Occipital lobe (tissue), 2 donors: ENCODE measurements around the gene ASB3. TPM values are rescaled to one million over a fixed set of nuclear protein-coding genes. Genes with fewer than 3 reads are reported as not detected.

Experiments used
- DNase-seq: peaks from one replicate; lab custom pipeline; 2025; lab: John Stamatoyannopoulos, UW
- total RNA-seq: library from RNA; depleted of rRNA; stranded (reverse); fragments of >200 nt; gene quantifications from one replicate; pipeline ENCODE4 v1.2.3, GENCODE V29; 2014

ASB3 gene
- total RNA-seq, 1 donor from 2014 or later, result 130 TPM

DNA sequence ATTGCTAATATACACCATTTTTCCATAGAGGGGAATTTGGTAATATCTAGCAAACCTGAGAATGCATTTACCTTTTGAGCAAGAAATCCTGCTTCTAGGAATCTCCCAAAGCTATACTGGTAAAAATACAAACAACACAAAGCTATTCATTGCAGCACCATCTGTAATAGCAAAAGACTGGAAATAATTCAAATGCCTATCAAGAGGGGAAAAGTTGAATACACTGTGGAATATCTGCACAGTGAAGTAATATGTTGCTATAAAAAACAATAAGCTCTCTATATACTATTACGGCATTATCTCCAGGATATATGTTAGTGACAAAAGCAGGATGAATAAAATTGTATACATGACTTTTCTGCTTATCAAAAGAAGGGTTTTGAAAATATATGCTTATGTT lies 131.5 kb downstream of the ASB3 start:
- no peak for DNase-seq

GRCh38 chr2:53654396-53654795 lies 132.4 kb downstream of the ASB3 start:
- no peak for DNase-seq

GRCh38 chr2:53652131-53652530 lies 134.6 kb downstream of the ASB3 start:
- DNase-seq, result no peak

DNA sequence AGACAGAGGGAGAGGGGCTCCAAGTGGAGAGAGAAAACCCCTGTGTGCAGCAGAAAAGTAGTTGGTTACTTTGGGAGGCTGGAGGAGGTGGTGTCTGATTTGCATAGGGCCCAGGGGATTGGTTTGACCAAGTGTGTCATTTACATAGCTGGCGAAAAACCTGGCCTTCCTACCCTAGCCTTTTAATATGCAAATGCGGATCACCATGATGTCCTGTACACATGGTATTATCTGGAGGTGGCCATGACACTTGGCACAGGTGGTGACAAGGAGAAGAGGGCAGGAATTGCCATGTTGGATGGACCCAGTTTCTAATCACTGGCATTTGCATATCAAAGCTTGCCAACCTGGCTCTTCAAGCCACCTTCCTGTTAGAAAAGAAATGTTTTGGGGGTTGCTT lies 140.0 kb downstream of the ASB3 start:
- DNase-seq, result no peak

GRCh38 chr2:53641290-53641689 lies 145.5 kb downstream of the ASB3 start:
- no peak for DNase-seq

DNA sequence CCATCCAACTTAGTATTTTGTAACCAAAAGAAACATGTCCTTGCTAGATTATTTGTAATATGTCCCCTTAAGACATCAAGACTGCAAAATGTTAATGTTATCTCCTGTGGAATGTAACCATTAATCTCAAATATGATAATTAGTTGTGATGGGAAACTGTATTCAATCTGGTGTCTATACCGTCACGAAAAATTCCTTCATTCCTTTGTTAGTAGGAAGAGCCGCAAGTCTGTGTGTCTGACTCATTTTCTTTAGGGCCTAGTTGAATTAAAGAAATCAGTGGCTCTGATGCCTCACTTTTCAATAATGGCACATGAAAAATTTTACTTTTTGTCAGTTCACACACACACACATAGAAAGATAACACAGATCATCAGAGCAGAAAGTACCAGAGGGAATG lies 146.3 kb downstream of the ASB3 start:
- no peak for DNase-seq

GRCh38 chr2:53636596-53636995 lies 150.2 kb downstream of the ASB3 start:
- no peak for DNase-seq

DNA sequence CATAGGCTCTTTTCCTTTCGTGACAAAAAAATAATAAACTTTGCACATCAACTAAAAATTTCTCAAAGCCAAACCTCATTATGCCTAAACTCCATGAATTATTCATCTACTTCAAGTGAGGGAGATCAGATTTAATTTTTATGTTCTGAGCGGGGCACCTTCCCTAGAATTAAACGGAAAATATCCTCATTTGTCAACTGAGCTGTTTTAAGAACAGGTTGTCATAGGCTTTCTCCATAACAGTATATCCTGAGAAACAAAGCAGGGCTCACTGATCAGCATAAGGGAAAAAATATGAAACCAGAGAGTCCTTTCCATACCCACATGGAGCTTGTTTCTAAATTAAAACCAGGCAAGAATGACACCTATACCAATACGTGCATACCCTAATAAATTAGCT lies 150.6 kb downstream of the ASB3 start:
- DNase-seq, result no peak

DNA sequence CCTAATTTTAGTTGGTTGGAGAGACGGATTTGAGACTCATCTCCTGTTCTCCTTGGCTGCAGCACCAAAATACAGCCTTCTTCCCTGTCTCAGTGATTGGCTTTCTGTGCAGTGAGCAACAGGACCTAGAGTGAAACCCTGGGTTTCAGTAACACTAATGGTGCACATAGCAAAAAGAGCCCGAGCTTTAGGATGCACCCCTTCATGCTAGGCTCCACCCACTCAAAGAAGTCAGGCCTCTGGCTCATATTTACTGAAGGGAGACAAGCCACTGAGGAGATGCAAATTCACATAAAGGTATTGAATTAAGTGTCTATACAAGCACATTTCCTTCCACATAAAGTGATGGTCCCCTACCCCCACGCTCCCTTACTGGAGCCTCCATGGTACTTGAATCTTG lies 151.1 kb downstream of the ASB3 start:
- DNase-seq, result no peak

DNA sequence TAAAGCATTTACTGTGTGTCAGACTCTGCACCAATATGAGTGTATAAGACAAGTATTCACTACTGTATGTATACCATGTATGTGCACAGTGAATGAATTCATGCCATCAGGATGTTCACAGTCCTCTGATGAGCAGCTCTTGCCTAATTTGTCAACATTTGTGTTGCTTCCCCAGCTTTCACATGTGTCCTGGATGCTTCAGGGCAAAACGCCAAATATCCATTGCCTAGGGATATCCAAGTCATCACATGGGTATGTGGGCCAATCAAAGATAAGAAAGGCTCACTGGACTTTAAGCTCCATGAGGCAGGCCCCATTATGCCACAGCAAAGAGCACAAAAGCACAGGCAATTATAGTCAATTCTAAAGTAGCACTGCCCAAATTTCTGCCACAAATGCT lies 153.3 kb downstream of the ASB3 start:
- DNase-seq, result no peak

- DNase-seq, result no peak
Measured at GRCh38 chr2:53632714-53633113, 154.0 kb downstream of the ASB3 start.

GRCh38 chr2:53632126-53632460 lies 154.7 kb downstream of the ASB3 start:
- no peak for DNase-seq

GRCh38 chr2:53631313-53632125 lies 155.2 kb downstream of the ASB3 start:
- no peak for DNase-seq

DNA sequence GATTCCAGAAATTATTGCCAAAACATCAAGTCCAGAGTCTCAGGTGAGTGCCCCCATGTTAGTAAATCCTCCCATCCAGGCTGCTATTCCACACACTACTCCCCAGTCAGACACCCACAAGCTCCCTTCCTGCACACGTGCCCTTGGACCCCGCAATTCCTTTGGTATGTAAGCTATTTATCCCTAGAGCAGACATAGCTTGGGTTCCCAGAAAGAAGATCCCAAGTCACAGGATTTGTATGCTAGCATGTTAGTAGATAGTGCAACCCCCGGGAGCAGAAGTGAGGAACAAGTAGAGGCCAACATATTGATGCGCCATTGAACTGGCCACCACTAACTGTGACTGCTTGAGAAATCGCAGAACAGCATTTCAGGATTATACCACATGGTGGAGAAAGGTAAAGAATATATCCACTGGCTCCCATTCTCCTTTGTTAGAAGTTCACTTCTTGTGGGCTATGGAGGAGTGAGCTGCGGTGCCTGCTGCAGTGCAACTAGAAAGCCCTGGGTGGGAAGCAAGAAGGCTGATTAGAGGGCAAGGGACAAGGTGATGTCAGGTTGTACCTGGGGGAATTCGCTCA lies 156.6 kb downstream of the ASB3 start:
- no peak for DNase-seq

DNA sequence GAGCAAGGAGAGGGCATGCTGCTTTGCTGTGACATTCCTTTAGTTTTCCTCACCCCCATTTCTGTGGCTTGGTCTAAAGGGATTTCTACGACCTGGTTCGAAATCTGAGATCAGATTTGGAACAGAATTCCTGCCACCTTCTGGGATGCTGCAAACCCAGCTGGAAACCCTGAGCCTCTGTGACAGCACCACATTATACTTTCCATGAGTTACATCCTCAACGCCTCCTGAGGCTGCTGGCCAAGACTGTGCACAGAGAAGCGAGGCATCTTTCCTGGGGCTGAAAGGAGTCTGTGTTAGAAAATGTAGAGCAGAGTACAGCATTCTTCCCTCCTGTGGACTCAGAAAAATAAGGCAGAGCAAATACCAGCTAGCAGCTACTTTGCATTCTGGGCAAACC lies 157.3 kb downstream of the ASB3 start:
- DNase-seq, result peak; percentile 17

DNA sequence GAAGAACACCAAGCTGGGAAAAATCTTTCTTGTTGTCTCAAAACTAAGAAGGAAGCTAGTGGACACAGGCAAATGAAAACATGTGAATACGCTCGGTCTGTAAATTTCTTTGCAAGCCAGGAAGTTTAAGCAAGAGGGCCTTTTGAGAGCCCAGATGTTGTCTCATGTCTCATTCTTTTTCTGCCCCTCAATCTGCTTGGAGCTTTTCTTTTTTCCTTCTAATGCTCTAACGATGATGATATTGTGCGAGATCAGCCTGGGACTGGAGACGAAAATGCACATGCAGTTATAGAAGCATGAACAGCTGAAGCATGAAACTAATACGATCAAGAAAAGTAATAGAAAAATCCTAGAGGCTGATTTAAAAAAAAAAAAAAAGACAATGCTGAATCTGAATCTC lies 157.8 kb downstream of the ASB3 start:
- DNase-seq, result no peak

DNA sequence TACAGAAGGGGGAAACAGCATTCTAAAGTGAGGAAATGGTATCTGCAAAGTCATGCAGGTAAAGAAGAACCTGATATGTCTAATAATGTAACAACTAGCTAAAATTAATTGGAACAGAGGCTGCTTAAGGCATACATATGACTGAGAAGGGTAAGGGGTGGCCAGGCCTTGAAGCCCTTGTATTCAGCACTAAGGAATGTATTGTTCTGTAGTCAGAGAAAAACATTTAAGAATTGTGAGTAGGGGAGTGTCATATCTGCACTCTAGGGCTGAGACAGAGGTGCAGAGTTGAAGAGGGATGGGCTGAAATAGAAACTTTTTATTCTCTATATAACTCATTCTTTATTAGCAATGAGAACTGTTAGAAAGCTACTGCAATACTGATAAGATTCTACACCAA lies 164.6 kb downstream of the ASB3 start:
- no peak for DNase-seq

- no peak for DNase-seq
Measured at GRCh38 chr2:53620981-53621380, 165.8 kb downstream of the ASB3 start.

Other genes starting within 250 kb of the ASB3 start
- gene CHAC2, start 19.1 kb downstream of the ASB3 start, total RNA-seq, result 5.3 TPM
- gene ERLEC1, start 91 bp upstream of the ASB3 start, total RNA-seq, result 62.5 TPM
- 15.8 TPM for gene GPR75, start 73.0 kb upstream of the ASB3 start, total RNA-seq
- gene PSME4, start 184.0 kb upstream of the ASB3 start, total RNA-seq, result 42.1 TPM